IMR-90 (cell line): ENCODE measurements around the gene F12. TPM values are rescaled to one million over a fixed set of nuclear protein-coding genes. Genes with fewer than 3 reads are reported as not detected.

Source experiments
- ATAC-seq: fragments of 200-7000 bp; cut with Tn5 transposase; 2 replicates; pipeline ENCODE4 v1.9.1; 2020; ENCODE audit warnings: low read depth, mild to moderate bottlenecking, moderate library complexity
- BruUV-seq: library from RNA; stranded (reverse); fragments of 400-500 nt; replicated peaks from 2 replicates; lab custom pipeline; 2021; lab: Mats Ljungman, UMichigan
- CTCF ChIA-PET: fragments of 300-600 bp; formaldehyde crosslinking; extraction: SDS; loops from one replicate; lab custom pipeline; 2021; ENCODE audit warnings: antibody characterized with exemption; lab: Yijun Ruan, JAX
- POLR2A ChIA-PET: fragments of 300-600 bp; sonication (Branson Sonifier 250); formaldehyde crosslinking; loops from one replicate; lab custom pipeline; 2022; ENCODE audit warnings: antibody characterized with exemption; ENCODE audit not compliant: unreplicated experiment; lab: Charles Lee
- DNase-seq: peaks from one replicate; pipeline ENCODE4 v3.0.0; 2013
- H2AFZ ChIP-seq: replicated peaks from 2 replicates; pipeline ENCODE3; 2013; ENCODE audit warnings: low read length, mild to moderate bottlenecking; ENCODE audit not compliant: poor library complexity
- H2AK5ac ChIP-seq: 2 replicates; pipeline ENCODE4 v1.6.1; 2013; ENCODE audit warnings: low read depth, low read length, inconsistent platforms
- H2AK9ac ChIP-seq: replicated peaks from 2 replicates; pipeline ENCODE3; 2013; ENCODE audit warnings: mild to moderate bottlenecking, low read depth, low read length, moderate library complexity; ENCODE audit not compliant: poor library complexity
- H2BK120ac ChIP-seq: 2 replicates; pipeline ENCODE4 v1.6.1; 2013; ENCODE audit warnings: low read depth, low read length, inconsistent platforms
- H2BK15ac ChIP-seq: 3 replicates; pipeline ENCODE4 v1.6.1; 2013; ENCODE audit warnings: low read depth, low read length, inconsistent platforms
- H2BK20ac ChIP-seq: 2 replicates; pipeline ENCODE4 v1.6.1; 2013; ENCODE audit warnings: low read depth, mild to moderate bottlenecking, inconsistent platforms, low read length, moderate library complexity
- H2BK5ac ChIP-seq: 2 replicates; pipeline ENCODE4 v1.6.1; 2013; ENCODE audit warnings: mild to moderate bottlenecking, low read depth, low read length, inconsistent platforms; ENCODE audit not compliant: poor library complexity, severe bottlenecking
- H3K14ac ChIP-seq: replicated peaks from 2 replicates; pipeline ENCODE4 v1.6.1; 2013; ENCODE audit warnings: low read depth, low read length, inconsistent platforms
- H3K18ac ChIP-seq: 2 replicates; pipeline ENCODE4 v1.6.1; 2013; ENCODE audit warnings: low read depth, low read length, control low read depth
- H3K23ac ChIP-seq: 2 replicates; pipeline ENCODE4 v1.6.1; 2013; ENCODE audit warnings: low read depth, low read length, inconsistent platforms
- H3K27ac ChIP-seq: 2 replicates; pipeline ENCODE4 v1.5.1; 2013; ENCODE audit warnings: mild to moderate bottlenecking, control low read depth, low read length; ENCODE audit not compliant: insufficient read depth
- H3K27me3 ChIP-seq: 2 replicates; pipeline ENCODE4 v1.6.1; 2013; ENCODE audit warnings: low read length; ENCODE audit not compliant: control insufficient read depth, insufficient read depth
- H3K36me3 ChIP-seq: 2 replicates; pipeline ENCODE4 v1.6.1; 2013; ENCODE audit warnings: low read length, mixed read lengths; ENCODE audit not compliant: control insufficient read depth, insufficient read depth
- H3K4ac ChIP-seq: 2 replicates; pipeline ENCODE4 v1.6.1; 2013; ENCODE audit warnings: low read depth, low read length, inconsistent platforms
- H3K4me1 ChIP-seq: 2 replicates; pipeline ENCODE4 v1.6.1; 2013; ENCODE audit warnings: low read length, mixed read lengths; ENCODE audit not compliant: control insufficient read depth, insufficient read depth
- H3K4me2 ChIP-seq: 2 replicates; pipeline ENCODE4 v1.6.1; 2013; ENCODE audit warnings: low read depth, mild to moderate bottlenecking, control low read depth, low read length, moderate library complexity
- H3K4me3 ChIP-seq: 2 replicates; pipeline ENCODE4 v1.5.1; 2013; ENCODE audit warnings: low read depth, mild to moderate bottlenecking, control low read depth, low read length, moderate library complexity; ENCODE audit not compliant: insufficient read depth
- H3K56ac ChIP-seq: 2 replicates; pipeline ENCODE4 v1.6.1; 2013; ENCODE audit warnings: low read length, inconsistent platforms; ENCODE audit not compliant: insufficient read depth; ENCODE audit errors: extremely low read depth
- H3K79me1 ChIP-seq, 2 experiments: 2 replicates each; pipeline ENCODE4 v1.6.1; 2013; ENCODE audit warnings: low read length in 2 of 2, inconsistent platforms in 1 of 2, low read depth in 1 of 2
- H3K9ac ChIP-seq: 2 replicates; pipeline ENCODE4 v1.6.1; 2013; ENCODE audit warnings: low read depth, low read length, control low read depth
- H3K9me1 ChIP-seq: 2 replicates; pipeline ENCODE4 v1.6.1; 2013; ENCODE audit warnings: low read length, inconsistent platforms; ENCODE audit not compliant: insufficient read depth
- H3K9me3 ChIP-seq: 2 replicates; pipeline ENCODE4 v1.6.1; 2013; ENCODE audit warnings: low read length; ENCODE audit not compliant: control insufficient read depth, insufficient read depth
- H4K20me1 ChIP-seq: 2 replicates; pipeline ENCODE4 v1.6.1; 2013; ENCODE audit warnings: low read length, inconsistent platforms; ENCODE audit not compliant: insufficient read depth
- H4K5ac ChIP-seq: 2 replicates; pipeline ENCODE4 v1.6.1; 2013; ENCODE audit warnings: mild to moderate bottlenecking, low read depth, low read length, control low read depth
- H4K8ac ChIP-seq, 2 experiments: 2 replicates each; pipeline ENCODE4 v1.6.1; 2013; ENCODE audit warnings: low read depth in 2 of 2, low read length in 2 of 2, control low read depth in 1 of 2, inconsistent platforms in 1 of 2
- H4K91ac ChIP-seq: 2 replicates; pipeline ENCODE4 v1.6.1; 2013; ENCODE audit warnings: low read depth, low read length, inconsistent platforms; ENCODE audit not compliant: insufficient read depth
- BHLHE40 ChIP-seq: fragments of 150-350 bp; IDR thresholded peaks from 2 replicates; pipeline ENCODE4 v1.6.1; 2016; ENCODE audit warnings: mild to moderate bottlenecking, low read depth, low read length
- CEBPB ChIP-seq: IDR thresholded peaks from 2 replicates; pipeline ENCODE4 v1.6.1; 2012; ENCODE audit warnings: low read depth, low read length, improper control_type of control experiment
- CHD1 ChIP-seq: IDR thresholded peaks from 2 replicates; pipeline ENCODE4 v1.6.1; 2012; ENCODE audit warnings: low read depth, low read length, improper control_type of control experiment
- FOS ChIP-seq: fragments of 150-350 bp; IDR thresholded peaks from 2 replicates; pipeline ENCODE4 v1.6.1; 2016; ENCODE audit warnings: low read depth, low read length
- MAZ ChIP-seq: IDR thresholded peaks from 2 replicates; pipeline ENCODE4 v1.6.1; 2012; ENCODE audit warnings: low read depth, mild to moderate bottlenecking, low read length, improper control_type of control experiment, moderate library complexity, borderline replicate concordance
- NFE2L2 ChIP-seq: fragments of 150-350 bp; IDR thresholded peaks from 2 replicates; pipeline ENCODE4 v1.6.1; 2016; ENCODE audit warnings: low read depth, mild to moderate bottlenecking, low read length
- POLR2A ChIP-seq: IDR thresholded peaks from 2 replicates; pipeline ENCODE4 v1.6.1; 2012; ENCODE audit warnings: mild to moderate bottlenecking, low read depth, low read length
- RAD21 ChIP-seq: IDR thresholded peaks from 2 replicates; pipeline ENCODE4 v1.6.1; 2012; ENCODE audit warnings: low read length, improper control_type of control experiment
- RFX5 ChIP-seq: IDR thresholded peaks from 2 replicates; pipeline ENCODE4 v1.8.0; 2012; ENCODE audit warnings: low read depth, mild to moderate bottlenecking, low read length, moderate library complexity
- SMC3 ChIP-seq: fragments of 150-350 bp; IDR thresholded peaks from 2 replicates; pipeline ENCODE4 v1.6.1; 2016; ENCODE audit warnings: low read depth, mild to moderate bottlenecking, antibody characterized with exemption, low read length, moderate library complexity
- WGBS, 2 experiments: methylation state at CpG; one replicate each; pipeline versions ENCODE4 v1.1.5 to v1.1.7; 2013; ENCODE audit warnings: missing lambda C conversion rate in 2 of 2; ENCODE audit not compliant: insufficient read length in 1 of 2; ENCODE audit errors: extremely low coverage in 2 of 2; 5-methylcytosine and 5-hydroxymethylcytosine counted together
- dilution Hi-C: fragments of 300-500 bp; cut with HindIII; formaldehyde crosslinking; loops from one replicate; pipeline ENCODE4 v1.14.3; 2018; ENCODE audit warnings: low sequenced_read_pairs; ENCODE audit not compliant: unreplicated experiment
- in situ Hi-C: fragments of 300-500 bp; cut with MboI; formaldehyde crosslinking; loops from 3 replicates; pipeline ENCODE4 v1.14.3; 2019; ENCODE audit warnings: low sequenced_read_pairs, inconsistent platforms, mixed read lengths
- intact Hi-C: fragments of 100-400 bp; cut with micrococcal nuclease; formaldehyde crosslinking; loops from 2 replicates; pipeline ENCODE4 v1.10.0; 2022
- polyA plus RNA-seq, 3 experiments: library from polyadenylated mRNA; depleted of rRNA; stranded (reverse); fragments of >200 nt; gene quantifications; 2 replicates each; pipeline ENCODE4 v1.2.3, GENCODE V29; 2012; ENCODE audit warnings: low replicate concordance in 1 of 3
- total RNA-seq: library from RNA; depleted of rRNA; stranded (reverse); fragments of >200 nt; gene quantifications from 2 replicates; pipeline ENCODE4 v1.2.3, GENCODE V29; 2012
- TF ChIP-seq, protein P1 (sequence below): fragments of 150-350 bp; IDR thresholded peaks from 2 replicates; pipeline ENCODE4 v1.6.1; 2016; ENCODE audit warnings: low read depth, mild to moderate bottlenecking, low read length, moderate library complexity, borderline replicate concordance
- TF ChIP-seq, protein P2 (sequence below): conservative IDR thresholded peaks from 2 replicates; pipeline ENCODE4 v1.5.1; 2012; ENCODE audit warnings: mild to moderate bottlenecking, low read depth, low read length, improper control_type of control experiment

The F12 gene
- total and polyA plus RNA-seq, 2 of the 4 experiments (the other 2 are of a cell fraction), result 0.36 to 1.2 TPM

DNA sequence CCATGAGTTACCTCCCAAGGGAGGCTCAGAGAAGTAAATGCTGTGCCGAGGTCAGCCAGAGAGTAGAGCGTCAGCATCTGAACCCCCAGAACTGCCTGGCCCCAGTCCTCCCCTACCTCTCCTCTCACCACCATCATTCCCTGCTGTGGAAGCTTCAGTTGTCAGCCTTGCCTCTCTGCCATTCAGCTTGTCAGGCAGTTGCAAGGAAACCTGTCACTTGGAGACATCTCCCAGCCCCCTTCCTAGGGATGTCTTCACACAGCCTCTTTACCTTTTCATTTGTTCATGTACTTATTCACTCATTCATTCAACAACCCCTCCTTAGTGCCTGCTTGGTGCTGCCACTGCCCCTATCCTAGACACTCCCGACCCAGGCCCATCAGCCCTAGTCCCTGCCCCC, 49.5 kb downstream of the F12 start:
- Histone ChIP-seq H3K14ac (no peak overlapping the region), H2AK5ac (no peak overlapping the region), H2AK9ac (peak overlapping the region; percentile 15), H3K79me1 (no peaks in the 10 kb centered on the region), H3K9ac (no peak overlapping the region), H3K27ac (no peak overlapping the region), H3K4me3 (no peak overlapping the region), H4K5ac (no peak overlapping the region), H2AFZ (no peak overlapping the region), H3K4ac (no peak overlapping the region), H4K20me1 (no peaks in the 10 kb centered on the region), H2BK5ac (no peak overlapping the region), H3K4me2 (no peak overlapping the region), H3K27me3 (peaks cover 25% of the 10 kb centered on the region), H3K9me3 (peaks cover 2% of the 10 kb centered on the region; the same call in 1 of the 2 replicates), H2BK20ac (no peak overlapping the region), H3K36me3 (no peaks in the 10 kb centered on the region), H4K91ac (no peak overlapping the region), H3K18ac (no peak overlapping the region), H2BK120ac (no peak overlapping the region), H4K8ac (no peak overlapping the region), H3K56ac (no peak overlapping the region), H3K9me1 (no peaks in the 10 kb centered on the region), H3K23ac (no peak overlapping the region), H3K4me1 (no peaks in the 10 kb centered on the region), H2BK15ac (no peak overlapping the region)
- intact Hi-C loops (no loop called here), in situ Hi-C loops (no loop called here), dilution Hi-C loops (no loop called here)
- ATAC-seq (no peak), DNase-seq (no peak)
- ChIA-PET CTCF (no interaction called here), POLR2A (interaction anchor here (1.4 kb wide), 1 partner anchor 8 kb away, joined by 4 read pairs; no protein-coding TSS in a partner anchor)
- TF ChIP-seq, protein P1, sequence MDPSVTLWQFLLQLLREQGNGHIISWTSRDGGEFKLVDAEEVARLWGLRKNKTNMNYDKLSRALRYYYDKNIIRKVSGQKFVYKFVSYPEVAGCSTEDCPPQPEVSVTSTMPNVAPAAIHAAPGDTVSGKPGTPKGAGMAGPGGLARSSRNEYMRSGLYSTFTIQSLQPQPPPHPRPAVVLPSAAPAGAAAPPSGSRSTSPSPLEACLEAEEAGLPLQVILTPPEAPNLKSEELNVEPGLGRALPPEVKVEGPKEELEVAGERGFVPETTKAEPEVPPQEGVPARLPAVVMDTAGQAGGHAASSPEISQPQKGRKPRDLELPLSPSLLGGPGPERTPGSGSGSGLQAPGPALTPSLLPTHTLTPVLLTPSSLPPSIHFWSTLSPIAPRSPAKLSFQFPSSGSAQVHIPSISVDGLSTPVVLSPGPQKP, result no peak
- TF ChIP-seq CEBPB (no peak), CHD1 (no peak), BHLHE40 (no peak), POLR2A (no peak), RFX5 (no peak), RAD21 (no peak), NFE2L2 (no peak), MAZ (no peak), SMC3 (no peak), FOS (no peak)
- TF ChIP-seq, protein P2, sequence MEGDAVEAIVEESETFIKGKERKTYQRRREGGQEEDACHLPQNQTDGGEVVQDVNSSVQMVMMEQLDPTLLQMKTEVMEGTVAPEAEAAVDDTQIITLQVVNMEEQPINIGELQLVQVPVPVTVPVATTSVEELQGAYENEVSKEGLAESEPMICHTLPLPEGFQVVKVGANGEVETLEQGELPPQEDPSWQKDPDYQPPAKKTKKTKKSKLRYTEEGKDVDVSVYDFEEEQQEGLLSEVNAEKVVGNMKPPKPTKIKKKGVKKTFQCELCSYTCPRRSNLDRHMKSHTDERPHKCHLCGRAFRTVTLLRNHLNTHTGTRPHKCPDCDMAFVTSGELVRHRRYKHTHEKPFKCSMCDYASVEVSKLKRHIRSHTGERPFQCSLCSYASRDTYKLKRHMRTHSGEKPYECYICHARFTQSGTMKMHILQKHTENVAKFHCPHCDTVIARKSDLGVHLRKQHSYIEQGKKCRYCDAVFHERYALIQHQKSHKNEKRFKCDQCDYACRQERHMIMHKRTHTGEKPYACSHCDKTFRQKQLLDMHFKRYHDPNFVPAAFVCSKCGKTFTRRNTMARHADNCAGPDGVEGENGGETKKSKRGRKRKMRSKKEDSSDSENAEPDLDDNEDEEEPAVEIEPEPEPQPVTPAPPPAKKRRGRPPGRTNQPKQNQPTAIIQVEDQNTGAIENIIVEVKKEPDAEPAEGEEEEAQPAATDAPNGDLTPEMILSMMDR, result no peak
- BruUV-seq, result no TSS peak
- no CpG with 5 or more reads among the region's 3 CpGs for WGBS, 2 experiments
